ELF-1 (cell line): ENCODE results near the gene COX7B.
"Not testable (repeated sequence)": the region's sequence is repeated elsewhere in the genome, so short reads cannot be mapped to it uniquely, and the experiment has no call there.

ENCODE experiments used
- DNase-seq: peaks from one replicate; pipeline ENCODE4 v3.0.0-alpha.2; 2016; ENCODE audit warnings: low read depth, low spot score

Gene COX7B

GRCh38 chrX:77945031-77945430 is 45.8 kb downstream of the COX7B start:
- DNase-seq, result not testable (repeated sequence)

DNA sequence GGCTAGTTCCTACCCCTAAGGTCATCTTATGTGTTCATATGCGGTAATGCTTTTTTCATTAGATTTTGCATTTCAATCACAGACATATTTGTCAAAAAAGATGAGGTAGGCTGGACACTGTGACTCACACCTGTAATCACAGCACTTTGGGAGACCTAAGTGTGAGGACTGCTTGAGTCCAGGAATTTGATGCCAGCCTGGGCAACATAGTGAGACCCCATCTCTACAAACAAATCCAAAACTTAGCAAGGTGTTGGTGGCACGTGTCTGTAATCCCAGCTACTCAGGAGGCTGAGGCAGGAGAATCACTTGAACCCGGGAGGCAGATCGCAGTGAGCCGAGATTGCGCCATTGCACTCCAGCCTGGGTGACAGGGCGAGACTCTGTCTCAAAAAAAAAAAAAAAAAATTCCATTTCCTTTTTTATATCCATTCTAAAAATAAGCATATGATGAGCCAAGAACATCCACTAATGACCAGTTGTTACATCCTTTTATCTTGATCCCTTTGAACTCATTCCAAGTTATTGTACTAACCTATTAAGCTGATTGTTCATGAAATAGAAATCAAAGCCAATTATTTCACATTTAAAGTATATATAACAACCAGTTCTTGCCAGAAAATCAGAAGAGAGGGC is 46.8 kb downstream of the COX7B start:
- DNase-seq, result no peak

GRCh38 chrX:77946571-77946970 is 47.3 kb downstream of the COX7B start:
- no peak for DNase-seq

DNA sequence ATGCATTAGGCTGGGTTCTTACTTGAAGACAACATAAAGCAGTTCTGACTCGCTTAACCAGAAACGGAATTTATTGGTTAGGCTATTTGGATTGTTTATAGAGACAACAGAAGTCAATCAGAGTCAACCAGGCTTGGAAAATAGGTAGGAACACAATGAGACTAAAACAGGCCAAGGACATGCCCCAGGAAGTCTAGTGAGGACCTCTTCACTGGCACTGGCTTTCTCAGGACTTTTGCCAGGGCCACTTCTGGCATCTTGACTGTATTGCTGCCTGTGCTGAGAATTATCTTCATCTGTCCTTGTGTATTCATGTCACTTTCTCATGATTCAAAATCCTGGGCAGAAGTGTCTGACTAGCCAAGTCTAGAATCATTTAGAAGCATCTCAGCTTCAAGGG is 50.6 kb downstream of the COX7B start:
- DNase-seq, result peak; percentile 4

DNA sequence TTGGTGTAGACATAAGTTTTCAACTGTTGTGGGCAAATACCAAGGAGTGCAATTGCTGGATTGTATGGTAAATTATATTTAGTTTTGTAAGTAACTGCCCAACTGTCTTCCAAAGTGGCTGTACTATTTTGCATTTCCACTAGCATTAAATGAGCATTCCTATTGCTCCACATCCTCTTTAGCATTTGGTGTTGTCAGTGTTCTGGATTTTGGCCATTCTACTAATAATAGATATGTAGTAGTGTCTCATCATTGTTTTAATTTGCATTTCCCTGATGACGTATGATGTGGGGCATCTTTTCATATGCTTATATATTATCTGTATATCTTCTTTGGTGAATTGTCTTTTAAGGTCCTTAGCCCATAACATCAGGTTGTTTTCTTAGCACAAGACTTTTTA is 52.9 kb downstream of the COX7B start:
- DNase-seq, result no peak

DNA sequence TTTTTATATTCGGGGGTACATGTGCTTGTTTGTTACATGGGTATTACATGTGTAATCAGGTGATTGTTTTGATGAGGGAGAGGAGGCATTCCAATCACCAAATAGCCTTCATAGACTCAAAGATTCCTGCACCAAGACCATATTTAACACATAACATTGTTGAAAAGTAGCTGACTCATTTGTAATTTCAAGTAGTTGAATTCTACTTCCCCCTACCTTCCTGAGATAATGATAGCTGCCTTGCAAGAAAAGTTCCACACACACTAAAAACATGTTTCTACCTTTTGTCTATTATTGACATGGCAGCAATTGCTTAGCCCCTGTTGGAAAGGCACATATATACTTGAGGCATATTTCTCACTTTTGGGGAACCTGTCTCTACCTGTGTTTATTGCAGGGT is 54.0 kb downstream of the COX7B start:
- DNase-seq, result no peak

GRCh38 chrX:77953708-77954107 is 54.4 kb downstream of the COX7B start:
- no peak for DNase-seq
